Panc1 (cell line): ENCODE measurements around the gene THOC2. TPM values are rescaled to one million over a fixed set of nuclear protein-coding genes. Genes with fewer than 3 reads are reported as not detected.

Experiments
- ATAC-seq: fragments of 200-7000 bp; cut with Tn5 transposase; 2 replicates; pipeline ENCODE4 v1.9.1; 2020; ENCODE audit warnings: mild to moderate bottlenecking, moderate library complexity
- BruUV-seq: library from RNA; stranded (reverse); fragments of 400-500 nt; replicated peaks from 2 replicates; lab custom pipeline; 2021; lab: Mats Ljungman, UMichigan
- CTCF ChIA-PET: fragments of 300-600 bp; sonication (Branson Sonifier 250); formaldehyde crosslinking; loops from one replicate; lab custom pipeline; 2022; ENCODE audit warnings: antibody characterized with exemption; lab: Charles Lee
- POLR2A ChIA-PET: fragments of 300-600 bp; sonication (Branson Sonifier 250); formaldehyde crosslinking; loops from one replicate; lab custom pipeline; 2022; ENCODE audit warnings: antibody characterized with exemption; lab: Charles Lee
- DNase-seq: peaks from one replicate; pipeline ENCODE4 v3.0.0-alpha.2; 2010; ENCODE audit warnings: low read depth, low spot score
- H3K27ac ChIP-seq: 2 replicates; pipeline ENCODE4 v1.5.1; 2011; ENCODE audit warnings: mild to moderate bottlenecking, low read length, inconsistent platforms
- H3K27me3 ChIP-seq: fragments of 200-500 bp; sonication (Bioruptor generic); 2 replicates; pipeline ENCODE4 v1.6.0; 2014; ENCODE audit warnings: low read length, inconsistent platforms; ENCODE audit not compliant: control insufficient read depth, insufficient read depth
- H3K36me3 ChIP-seq: fragments of 200-500 bp; sonication (Bioruptor generic); 2 replicates; pipeline ENCODE4 v1.5.1; 2014; ENCODE audit warnings: inconsistent platforms, mild to moderate bottlenecking, low read length, moderate library complexity; ENCODE audit not compliant: control insufficient read depth, insufficient read depth
- H3K4me1 ChIP-seq: 2 replicates; pipeline ENCODE4 v1.5.1; 2011; ENCODE audit warnings: inconsistent platforms, mild to moderate bottlenecking, low read length, moderate library complexity; ENCODE audit not compliant: control insufficient read depth, insufficient read depth
- H3K4me3 ChIP-seq, 2 experiments: 2 replicates each; pipeline ENCODE4 v1.5.1; 2011 to 2012; ENCODE audit warnings: low read depth in 2 of 2, low read length in 2 of 2, mild to moderate bottlenecking in 2 of 2, inconsistent platforms in 1 of 2, moderate library complexity in 1 of 2
- H3K9me3 ChIP-seq: fragments of 200-500 bp; sonication (Bioruptor generic); 2 replicates; pipeline ENCODE4 v1.5.1; 2014; ENCODE audit warnings: low read depth, mild to moderate bottlenecking, inconsistent platforms, low read length, moderate library complexity; ENCODE audit not compliant: control insufficient read depth, insufficient read depth
- CTCF ChIP-seq: fragments of 450-650 bp; IDR thresholded peaks from 2 replicates; pipeline ENCODE4 v1.5.1; 2017; ENCODE audit warnings: mild to moderate bottlenecking
- POLR2AphosphoS5 ChIP-seq: IDR thresholded peaks from 2 replicates; pipeline ENCODE4 v1.6.1; 2012; ENCODE audit warnings: mild to moderate bottlenecking, low read depth, low read length, moderate library complexity
- SIN3A ChIP-seq: IDR thresholded peaks from 2 replicates; pipeline ENCODE4 v1.6.1; 2012; ENCODE audit warnings: low read depth, mild to moderate bottlenecking, low read length, moderate library complexity, borderline replicate concordance; ENCODE audit not compliant: insufficient read depth
- TCF7L2 ChIP-seq: IDR thresholded peaks from 2 replicates; pipeline ENCODE4 v1.6.1; 2011; ENCODE audit warnings: mild to moderate bottlenecking, low read depth, low read length, inconsistent platforms
- in situ Hi-C: cut with HindIII; loops from 2 replicates; pipeline ENCODE4 v1.10.0; 2016; ENCODE audit warnings: low sequenced_read_pairs, low pct_unique_long_range_greater_than_20kb
- intact Hi-C: fragments of 100-400 bp; cut with micrococcal nuclease; formaldehyde crosslinking; loops from one replicate; pipeline ENCODE4 v1.10.0; 2022; ENCODE audit not compliant: unreplicated experiment
- total RNA-seq: library from RNA; stranded (reverse); gene quantifications from one replicate; pipeline ENCODE4 v1.2.1, GENCODE V29; 2021; ENCODE audit not compliant: unreplicated experiment
- TF ChIP-seq, protein P1 (sequence below), 2 experiments: IDR thresholded peaks; 2 replicates each; pipeline ENCODE4 v1.6.1; 2011 to 2012; ENCODE audit warnings: low read depth in 2 of 2, control low read depth in 1 of 2, low read length in 1 of 2, mild to moderate bottlenecking in 1 of 2, moderate library complexity in 1 of 2; ENCODE audit not compliant: insufficient read depth in 1 of 2

Gene THOC2
- total RNA-seq, 1 experiment from 2014 or later = 194 TPM

GRCh38 chrX:123739474-123739873 is 6.6 kb upstream of the THOC2 start:
- CTCF ChIA-PET = no interaction called here
- Histone ChIP-seq H3K27ac (no peak overlapping the region), H3K27me3 (no peaks in the 10 kb centered on the region), H3K4me1 (no peaks in the 10 kb centered on the region), H3K4me3 (no peak overlapping the region), H3K9me3 (no peaks in the 10 kb centered on the region), H3K36me3 (no peaks in the 10 kb centered on the region)
- POLR2A ChIA-PET = no interaction called here
- TF ChIP-seq, protein P1, sequence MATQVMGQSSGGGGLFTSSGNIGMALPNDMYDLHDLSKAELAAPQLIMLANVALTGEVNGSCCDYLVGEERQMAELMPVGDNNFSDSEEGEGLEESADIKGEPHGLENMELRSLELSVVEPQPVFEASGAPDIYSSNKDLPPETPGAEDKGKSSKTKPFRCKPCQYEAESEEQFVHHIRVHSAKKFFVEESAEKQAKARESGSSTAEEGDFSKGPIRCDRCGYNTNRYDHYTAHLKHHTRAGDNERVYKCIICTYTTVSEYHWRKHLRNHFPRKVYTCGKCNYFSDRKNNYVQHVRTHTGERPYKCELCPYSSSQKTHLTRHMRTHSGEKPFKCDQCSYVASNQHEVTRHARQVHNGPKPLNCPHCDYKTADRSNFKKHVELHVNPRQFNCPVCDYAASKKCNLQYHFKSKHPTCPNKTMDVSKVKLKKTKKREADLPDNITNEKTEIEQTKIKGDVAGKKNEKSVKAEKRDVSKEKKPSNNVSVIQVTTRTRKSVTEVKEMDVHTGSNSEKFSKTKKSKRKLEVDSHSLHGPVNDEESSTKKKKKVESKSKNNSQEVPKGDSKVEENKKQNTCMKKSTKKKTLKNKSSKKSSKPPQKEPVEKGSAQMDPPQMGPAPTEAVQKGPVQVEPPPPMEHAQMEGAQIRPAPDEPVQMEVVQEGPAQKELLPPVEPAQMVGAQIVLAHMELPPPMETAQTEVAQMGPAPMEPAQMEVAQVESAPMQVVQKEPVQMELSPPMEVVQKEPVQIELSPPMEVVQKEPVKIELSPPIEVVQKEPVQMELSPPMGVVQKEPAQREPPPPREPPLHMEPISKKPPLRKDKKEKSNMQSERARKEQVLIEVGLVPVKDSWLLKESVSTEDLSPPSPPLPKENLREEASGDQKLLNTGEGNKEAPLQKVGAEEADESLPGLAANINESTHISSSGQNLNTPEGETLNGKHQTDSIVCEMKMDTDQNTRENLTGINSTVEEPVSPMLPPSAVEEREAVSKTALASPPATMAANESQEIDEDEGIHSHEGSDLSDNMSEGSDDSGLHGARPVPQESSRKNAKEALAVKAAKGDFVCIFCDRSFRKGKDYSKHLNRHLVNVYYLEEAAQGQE (IDR thresholded peaks at IDR 0.05; ENCODE audit: insufficient read depth in 1 of 2, low read depth in 2 of 2, low read length in 1 of 2) = no peak
- no peak for TF ChIP-seq POLR2AphosphoS5
- no peak for TF ChIP-seq CTCF
- TF ChIP-seq SIN3A = no peak
- TF ChIP-seq TCF7L2 = no peak
- ATAC-seq = no peak
- in situ Hi-C loops (no loop called here), intact Hi-C loops (no loop called here)
- DNase-seq = no peak
- BruUV-seq = no TSS peak

DNA sequence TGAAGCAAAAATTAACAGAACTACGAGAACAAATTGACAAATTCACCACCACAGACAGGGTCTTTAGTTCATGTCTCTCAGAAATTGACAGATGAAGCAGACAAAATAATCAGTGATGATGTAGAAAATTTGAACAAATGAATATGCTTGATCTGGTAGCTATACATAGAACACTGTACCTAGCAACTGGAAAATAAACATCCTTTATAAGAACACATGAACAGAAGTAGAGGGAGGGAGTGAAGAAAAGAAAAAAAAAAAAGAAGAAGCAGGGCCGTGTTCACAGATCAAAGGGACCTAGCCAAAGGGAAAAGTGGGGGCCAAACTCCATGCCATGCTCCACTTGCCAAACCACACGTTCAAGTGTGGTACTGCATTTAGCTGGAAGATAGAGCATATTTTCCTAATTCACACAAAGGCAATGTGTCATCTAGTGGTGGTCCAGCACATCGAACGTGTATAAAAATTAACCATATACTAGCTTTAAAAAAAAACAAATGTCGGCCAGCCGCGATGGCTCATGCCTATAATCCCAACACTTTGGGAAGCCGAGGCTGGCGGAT is 5.6 kb upstream of the THOC2 start:
- H3K27ac ChIP-seq = no peak overlapping the region
- TF ChIP-seq, protein P1 (IDR thresholded peaks at IDR 0.05; ENCODE audit: insufficient read depth in 1 of 2, low read depth in 2 of 2, low read length in 1 of 2) = no peak
- no peak for TF ChIP-seq CTCF
- no peak for TF ChIP-seq SIN3A
- no peak for TF ChIP-seq POLR2AphosphoS5
- no peak for TF ChIP-seq TCF7L2
- H3K4me1 ChIP-seq = no peaks in the 10 kb centered on the region
- H3K36me3 ChIP-seq = no peaks in the 10 kb centered on the region
- BruUV-seq = no TSS peak
- no peak for DNase-seq
- ChIA-PET POLR2A (no interaction called here), CTCF (no interaction called here)
- H3K27me3 ChIP-seq = no peaks in the 10 kb centered on the region
- intact Hi-C loops = no loop called here
- H3K4me3 ChIP-seq = no peak overlapping the region
- H3K9me3 ChIP-seq = no peaks in the 10 kb centered on the region
- in situ Hi-C loops = no loop called here
- no peak for ATAC-seq
